HepG2 (cell line): ENCODE measurements around the gene ZBTB7C.

Source experiments
- FOXC1 ChIP-seq: sonication (generic); formaldehyde crosslinking; IDR thresholded peaks from 2 replicates; pipeline ENCODE4 v1.8.0; 2022; ENCODE audit warnings: mild to moderate bottlenecking, missing genetic modification reagents, borderline replicate concordance
- FOXK2 ChIP-seq: fragments of 450-650 bp; IDR thresholded peaks from 2 replicates; pipeline ENCODE4 v1.6.1; 2016
- HDAC6 ChIP-seq: fragments of 200-600 bp; sonication (generic); IDR thresholded peaks from 2 replicates; pipeline ENCODE4 v1.7.0; 2017; ENCODE audit warnings: mild to moderate bottlenecking, antibody characterized with exemption, low read length, low read depth
- RAD21 ChIP-seq: fragments of 450-650 bp; formaldehyde crosslinking; IDR thresholded peaks from 2 replicates; pipeline ENCODE4 v1.5.0; 2020; ENCODE audit warnings: mild to moderate bottlenecking
- SRF ChIP-seq: IDR thresholded peaks from 2 replicates; pipeline ENCODE4 v1.6.1; 2011; ENCODE audit warnings: mild to moderate bottlenecking, low read depth, low read length, moderate library complexity
- TEAD2 ChIP-seq: sonication (generic); formaldehyde crosslinking; IDR thresholded peaks from 2 replicates; pipeline ENCODE4 v1.9.0; 2021; ENCODE audit warnings: missing genetic modification reagents
- ZNF776 ChIP-seq: sonication (generic); formaldehyde crosslinking; IDR thresholded peaks from 2 replicates; pipeline ENCODE4 v1.4.0; 2020; ENCODE audit warnings: mild to moderate bottlenecking, missing genetic modification reagents
- TF ChIP-seq, protein P1 (sequence below): sonication (generic); formaldehyde crosslinking; IDR thresholded peaks from 2 replicates; pipeline ENCODE4 v1.5.0; 2020; ENCODE audit warnings: mild to moderate bottlenecking, missing genetic modification reagents, moderate library complexity
- TF ChIP-seq, protein P2 (sequence below): sonication (generic); formaldehyde crosslinking; IDR thresholded peaks from 2 replicates; pipeline ENCODE4 v1.8.1; 2022; ENCODE audit warnings: low read depth, mild to moderate bottlenecking, missing genetic modification reagents
- TF ChIP-seq, protein P3 (sequence below): IDR thresholded peaks from 2 replicates; pipeline ENCODE4 v1.6.1; 2016; ENCODE audit warnings: missing genetic modification reagents, missing compliant biosample characterization
- TF ChIP-seq, protein P4 (sequence below): IDR thresholded peaks from 2 replicates; pipeline ENCODE4 v1.6.1; 2016; ENCODE audit warnings: missing compliant biosample characterization, missing genetic modification reagents, borderline replicate concordance

DNA sequence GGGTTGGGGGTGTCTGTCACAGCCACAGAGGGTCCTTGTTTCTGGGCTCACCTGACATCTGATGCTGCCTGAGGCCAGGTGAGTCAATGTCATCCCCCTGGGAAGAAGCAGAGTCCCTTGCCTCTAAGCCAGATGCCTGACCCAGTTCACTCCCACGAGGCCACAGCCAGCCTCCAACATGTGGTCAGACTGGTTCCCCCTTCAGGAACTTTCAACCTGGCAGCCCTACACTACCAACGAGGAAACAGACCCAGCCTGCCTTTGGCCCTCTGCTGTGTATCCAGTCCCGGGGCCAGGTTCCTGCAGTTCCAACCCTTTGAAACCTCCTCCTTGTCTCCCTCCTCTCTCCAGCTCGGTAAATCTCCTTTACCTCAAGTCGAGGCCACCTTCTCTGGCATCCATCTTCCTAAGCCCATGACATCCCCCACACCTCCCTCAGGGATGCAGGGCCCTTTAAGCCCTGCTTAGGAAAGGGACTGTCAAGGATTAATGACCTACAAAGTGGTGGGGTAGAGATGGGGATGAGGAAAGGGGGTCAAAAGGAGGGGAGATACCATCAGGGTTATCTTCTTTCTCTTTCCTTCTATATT lies 429.5 kb downstream of the ZBTB7C start:
- TF ChIP-seq, protein P1, sequence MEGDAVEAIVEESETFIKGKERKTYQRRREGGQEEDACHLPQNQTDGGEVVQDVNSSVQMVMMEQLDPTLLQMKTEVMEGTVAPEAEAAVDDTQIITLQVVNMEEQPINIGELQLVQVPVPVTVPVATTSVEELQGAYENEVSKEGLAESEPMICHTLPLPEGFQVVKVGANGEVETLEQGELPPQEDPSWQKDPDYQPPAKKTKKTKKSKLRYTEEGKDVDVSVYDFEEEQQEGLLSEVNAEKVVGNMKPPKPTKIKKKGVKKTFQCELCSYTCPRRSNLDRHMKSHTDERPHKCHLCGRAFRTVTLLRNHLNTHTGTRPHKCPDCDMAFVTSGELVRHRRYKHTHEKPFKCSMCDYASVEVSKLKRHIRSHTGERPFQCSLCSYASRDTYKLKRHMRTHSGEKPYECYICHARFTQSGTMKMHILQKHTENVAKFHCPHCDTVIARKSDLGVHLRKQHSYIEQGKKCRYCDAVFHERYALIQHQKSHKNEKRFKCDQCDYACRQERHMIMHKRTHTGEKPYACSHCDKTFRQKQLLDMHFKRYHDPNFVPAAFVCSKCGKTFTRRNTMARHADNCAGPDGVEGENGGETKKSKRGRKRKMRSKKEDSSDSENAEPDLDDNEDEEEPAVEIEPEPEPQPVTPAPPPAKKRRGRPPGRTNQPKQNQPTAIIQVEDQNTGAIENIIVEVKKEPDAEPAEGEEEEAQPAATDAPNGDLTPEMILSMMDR (CRISPR knock-in tag): no peak
- TF ChIP-seq, protein P2, sequence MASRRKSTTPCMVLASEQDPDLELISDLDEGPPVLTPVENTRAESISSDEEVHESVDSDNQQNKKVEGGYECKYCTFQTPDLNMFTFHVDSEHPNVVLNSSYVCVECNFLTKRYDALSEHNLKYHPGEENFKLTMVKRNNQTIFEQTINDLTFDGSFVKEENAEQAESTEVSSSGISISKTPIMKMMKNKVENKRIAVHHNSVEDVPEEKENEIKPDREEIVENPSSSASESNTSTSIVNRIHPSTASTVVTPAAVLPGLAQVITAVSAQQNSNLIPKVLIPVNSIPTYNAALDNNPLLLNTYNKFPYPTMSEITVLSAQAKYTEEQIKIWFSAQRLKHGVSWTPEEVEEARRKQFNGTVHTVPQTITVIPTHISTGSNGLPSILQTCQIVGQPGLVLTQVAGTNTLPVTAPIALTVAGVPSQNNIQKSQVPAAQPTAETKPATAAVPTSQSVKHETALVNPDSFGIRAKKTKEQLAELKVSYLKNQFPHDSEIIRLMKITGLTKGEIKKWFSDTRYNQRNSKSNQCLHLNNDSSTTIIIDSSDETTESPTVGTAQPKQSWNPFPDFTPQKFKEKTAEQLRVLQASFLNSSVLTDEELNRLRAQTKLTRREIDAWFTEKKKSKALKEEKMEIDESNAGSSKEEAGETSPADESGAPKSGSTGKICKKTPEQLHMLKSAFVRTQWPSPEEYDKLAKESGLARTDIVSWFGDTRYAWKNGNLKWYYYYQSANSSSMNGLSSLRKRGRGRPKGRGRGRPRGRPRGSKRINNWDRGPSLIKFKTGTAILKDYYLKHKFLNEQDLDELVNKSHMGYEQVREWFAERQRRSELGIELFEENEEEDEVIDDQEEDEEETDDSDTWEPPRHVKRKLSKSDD (CRISPR knock-in tag): no peak
- TF ChIP-seq, protein P3, sequence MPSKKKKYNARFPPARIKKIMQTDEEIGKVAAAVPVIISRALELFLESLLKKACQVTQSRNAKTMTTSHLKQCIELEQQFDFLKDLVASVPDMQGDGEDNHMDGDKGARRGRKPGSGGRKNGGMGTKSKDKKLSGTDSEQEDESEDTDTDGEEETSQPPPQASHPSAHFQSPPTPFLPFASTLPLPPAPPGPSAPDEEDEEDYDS: no peak
- no peak for TF ChIP-seq ZNF776
- TF ChIP-seq, protein P4, sequence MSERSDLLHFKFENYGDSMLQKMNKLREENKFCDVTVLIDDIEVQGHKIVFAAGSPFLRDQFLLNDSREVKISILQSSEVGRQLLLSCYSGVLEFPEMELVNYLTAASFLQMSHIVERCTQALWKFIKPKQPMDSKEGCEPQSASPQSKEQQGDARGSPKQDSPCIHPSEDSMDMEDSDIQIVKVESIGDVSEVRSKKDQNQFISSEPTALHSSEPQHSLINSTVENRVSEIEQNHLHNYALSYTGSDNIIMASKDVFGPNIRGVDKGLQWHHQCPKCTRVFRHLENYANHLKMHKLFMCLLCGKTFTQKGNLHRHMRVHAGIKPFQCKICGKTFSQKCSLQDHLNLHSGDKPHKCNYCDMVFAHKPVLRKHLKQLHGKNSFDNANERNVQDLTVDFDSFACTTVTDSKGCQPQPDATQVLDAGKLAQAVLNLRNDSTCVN: no peak
- no peak for TF ChIP-seq HDAC6
- no peak for TF ChIP-seq FOXC1 (CRISPR knock-in tag)
- TF ChIP-seq RAD21 (CRISPR knock-in tag): no peak
- no peak for TF ChIP-seq SRF
- no peak for TF ChIP-seq TEAD2 (CRISPR knock-in tag)
- TF ChIP-seq FOXK2: no peak
